HG03103 (cell line): Measurements from ENCODE around the gene HEATR9.

Source experiments
- ATAC-seq: cut with Tn5 transposase; IDR thresholded peaks from one replicate; pipeline ENCODE4 v1.9.1; 2021; ENCODE audit warnings: low read depth; ENCODE audit not compliant: unreplicated experiment

Gene HEATR9

GRCh38 chr17:35867574-35867973, 1.1 kb downstream of the HEATR9 start:
- ATAC-seq = no peak

DNA sequence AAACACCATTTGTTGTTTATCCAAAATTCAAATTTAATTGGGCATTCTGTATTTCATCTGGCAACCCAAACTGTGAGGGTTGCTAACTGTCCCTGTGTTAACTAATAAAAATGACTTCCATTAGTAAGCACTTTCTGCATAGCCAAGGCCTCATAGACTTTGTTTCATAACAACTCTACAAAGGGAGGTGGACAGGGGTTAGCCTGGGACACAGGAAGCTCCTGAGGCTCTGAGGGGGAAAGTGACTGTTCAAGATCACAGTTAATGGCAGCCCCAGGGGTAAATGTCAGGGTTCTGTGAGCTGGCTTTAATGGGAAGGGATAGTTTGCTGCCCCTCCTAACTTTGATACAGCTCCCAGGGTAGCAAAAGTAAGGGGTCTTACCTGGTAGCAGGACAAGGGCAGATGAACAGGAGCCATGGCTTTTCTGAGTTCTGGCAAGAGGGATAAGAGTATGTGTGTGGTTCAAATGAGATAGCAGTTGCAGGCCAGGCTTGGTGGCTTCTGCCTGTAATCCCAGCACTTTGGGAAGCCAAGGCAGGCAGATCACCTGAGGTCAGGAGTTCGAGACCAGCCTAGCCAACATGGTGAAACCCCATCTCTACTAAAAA, 2.2 kb downstream of the HEATR9 start:
- no peak for ATAC-seq

DNA sequence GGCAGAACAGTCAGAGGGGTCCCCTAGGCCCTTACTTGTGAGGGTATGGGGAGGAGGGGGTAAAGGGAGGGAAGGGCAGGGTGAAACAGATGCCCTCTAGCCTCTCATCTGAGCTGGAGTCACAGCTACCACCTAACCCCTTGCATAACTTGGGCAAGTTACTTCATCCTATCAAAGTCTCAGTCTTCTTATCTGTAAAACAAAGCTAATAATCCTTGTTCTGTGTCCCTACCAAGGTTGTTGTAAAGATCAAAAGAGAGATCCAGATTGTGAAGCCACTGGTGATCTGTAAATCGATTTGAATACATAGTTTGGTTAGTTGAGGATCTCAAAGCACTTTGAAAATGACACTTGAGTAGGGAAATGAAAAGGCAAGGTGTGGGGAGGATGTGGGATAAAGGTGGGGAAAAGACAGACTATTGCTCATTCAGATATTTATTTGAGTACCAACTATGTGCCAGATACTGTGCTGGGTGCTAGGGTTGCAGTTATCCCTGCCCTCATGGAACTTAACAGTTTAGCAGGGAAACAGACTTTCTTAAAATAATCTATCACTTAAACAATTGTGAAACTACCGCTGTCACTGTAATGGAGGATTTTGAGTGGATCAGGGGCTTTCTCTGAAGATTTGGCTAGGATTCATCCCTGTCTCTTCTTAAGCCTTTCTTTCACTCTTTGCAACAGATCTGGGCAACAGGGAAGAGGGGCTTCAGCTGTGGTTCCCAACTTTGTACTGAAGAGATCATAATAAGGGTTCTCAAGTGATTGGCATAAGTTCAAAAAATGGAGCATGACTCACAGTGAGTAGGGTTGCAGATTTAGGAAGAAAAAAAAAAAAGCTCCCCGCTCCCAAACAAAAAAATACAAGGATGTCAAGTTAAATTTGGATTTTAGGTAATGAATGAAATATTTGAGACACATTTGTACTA, 3.0 kb downstream of the HEATR9 start:
- no peak for ATAC-seq

GRCh38 chr17:35864853-35865252, 3.8 kb downstream of the HEATR9 start:
- ATAC-seq = no peak

DNA sequence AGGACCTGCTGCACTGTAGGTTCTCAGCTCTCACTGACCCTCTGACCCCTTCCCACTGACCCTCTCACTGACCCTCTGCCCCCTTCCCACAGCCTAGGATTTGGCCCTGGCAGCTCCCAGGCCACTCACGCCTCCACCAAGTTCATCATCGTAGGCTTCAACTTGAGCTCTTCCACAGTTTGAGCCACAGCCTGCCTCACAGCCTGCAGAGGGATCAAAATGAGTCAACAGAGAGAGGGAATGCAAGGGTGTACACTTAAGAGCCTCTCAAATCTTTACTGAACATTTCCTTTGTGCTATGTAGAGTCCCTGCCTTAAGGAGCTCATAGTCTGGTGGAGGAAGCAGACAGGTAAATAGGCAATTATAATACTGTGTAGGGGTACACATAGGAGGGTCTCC, 12.1 kb downstream of the HEATR9 start:
- ATAC-seq = no peak

- ATAC-seq = no peak
Observed at GRCh38 chr17:35855965-35856364, 12.7 kb downstream of the HEATR9 start.

- ATAC-seq = no peak
Observed at GRCh38 chr17:35849469-35850348, 19.0 kb downstream of the HEATR9 start.

- ATAC-seq = no peak
Observed at GRCh38 chr17:35847633-35848373, 20.9 kb downstream of the HEATR9 start.

DNA sequence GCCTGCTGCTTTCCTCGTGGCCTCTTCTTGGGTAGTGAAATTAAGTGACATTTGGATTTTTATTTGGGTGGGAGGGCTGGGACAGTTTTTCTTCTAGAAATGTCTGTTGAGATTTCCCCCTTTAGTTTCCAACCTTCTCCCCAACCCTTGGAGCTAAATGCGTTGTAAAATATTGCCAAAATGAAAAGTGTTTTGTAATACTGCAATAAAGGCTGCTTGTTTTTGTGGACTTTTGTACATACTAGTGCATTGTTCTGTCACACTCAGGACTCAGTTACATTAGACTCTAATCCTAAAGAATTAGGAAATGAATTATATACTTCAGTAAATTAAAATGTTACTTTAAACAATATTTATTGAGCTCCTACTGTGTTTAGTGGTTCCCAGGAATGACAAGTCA, 21.7 kb downstream of the HEATR9 start:
- no peak for ATAC-seq

GRCh38 chr17:35846055-35846809, 22.5 kb downstream of the HEATR9 start:
- ATAC-seq = no peak

DNA sequence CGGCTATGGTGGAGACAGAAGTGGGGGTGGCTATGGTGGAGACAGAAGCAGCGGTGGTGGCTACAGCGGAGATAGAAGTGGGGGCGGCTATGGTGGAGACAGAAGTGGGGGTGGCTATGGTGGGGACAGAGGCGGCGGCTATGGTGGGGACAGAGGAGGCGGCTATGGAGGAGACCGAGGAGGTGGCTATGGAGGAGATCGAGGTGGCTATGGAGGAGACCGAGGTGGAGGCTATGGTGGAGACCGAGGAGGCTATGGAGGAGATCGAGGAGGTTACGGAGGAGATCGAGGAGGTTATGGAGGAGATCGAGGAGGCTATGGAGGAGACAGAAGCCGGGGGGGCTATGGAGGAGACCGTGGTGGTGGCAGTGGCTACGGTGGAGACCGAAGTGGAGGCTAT, 24.1 kb downstream of the HEATR9 start:
- ATAC-seq = no peak

DNA sequence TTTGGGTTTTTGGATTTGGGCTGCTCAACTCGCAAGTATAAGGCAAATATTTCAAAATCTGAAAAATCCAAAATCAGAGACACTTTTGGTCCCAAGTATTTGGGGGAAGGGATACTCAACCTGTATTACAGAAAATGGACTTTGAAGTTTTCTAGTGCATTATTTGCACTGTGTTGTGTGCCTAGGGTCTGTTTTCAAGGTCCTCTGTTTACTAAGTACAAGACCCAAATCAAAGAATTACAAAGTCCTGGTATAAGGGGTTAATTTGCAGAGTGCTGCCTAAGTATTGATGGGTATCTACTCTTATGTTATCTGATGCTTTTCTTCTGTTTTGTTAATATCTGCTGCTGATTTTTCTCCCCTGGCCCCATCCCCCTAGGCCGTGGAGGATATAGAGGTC, 25.0 kb downstream of the HEATR9 start:
- ATAC-seq = no peak

GRCh38 chr17:35842239-35842638, 26.5 kb downstream of the HEATR9 start:
- no peak for ATAC-seq

- no peak for ATAC-seq
Observed at GRCh38 chr17:35841505-35841904, 27.2 kb downstream of the HEATR9 start.

DNA sequence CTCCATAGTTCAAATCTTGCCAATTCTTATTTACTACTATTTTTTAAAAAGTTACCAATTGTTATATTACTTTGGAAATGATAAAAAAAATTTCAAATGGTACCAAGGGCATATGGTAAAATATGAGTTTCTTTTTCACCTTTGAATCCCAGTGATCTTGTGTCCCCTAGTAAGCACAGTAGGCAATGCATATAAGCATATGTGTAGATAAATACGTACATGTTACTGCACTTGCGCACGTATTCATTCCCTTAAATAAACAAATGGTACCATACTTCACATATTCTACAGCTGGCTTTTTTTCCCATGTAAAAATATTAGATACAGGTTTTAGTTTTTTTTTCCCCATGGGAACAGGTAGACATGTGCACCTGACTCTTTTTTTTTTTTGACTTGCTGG, 27.6 kb downstream of the HEATR9 start:
- no peak for ATAC-seq

GRCh38 chr17:35825206-35825605, 43.5 kb downstream of the HEATR9 start:
- no peak for ATAC-seq

DNA sequence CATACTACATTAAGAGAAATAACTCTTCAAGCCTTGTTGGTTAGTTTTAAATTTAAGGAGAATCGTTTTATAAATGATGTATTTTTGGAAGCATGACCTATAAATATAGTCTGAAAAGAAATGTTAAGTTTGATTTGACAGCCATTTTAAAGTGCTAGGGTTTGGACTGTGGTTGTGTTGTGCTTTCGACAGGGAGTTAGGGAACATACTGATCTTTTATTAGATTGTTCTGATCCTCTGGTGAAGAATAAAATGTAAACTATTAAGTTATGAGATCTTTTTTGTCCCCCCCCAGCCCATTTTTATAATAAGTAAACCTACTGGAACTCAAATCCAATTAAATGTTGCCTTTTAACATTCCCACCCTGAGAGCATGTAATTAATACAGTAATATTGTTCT, 47.4 kb downstream of the HEATR9 start:
- no peak for ATAC-seq

GRCh38 chr17:35819455-35819854, 49.2 kb downstream of the HEATR9 start:
- no peak for ATAC-seq

DNA sequence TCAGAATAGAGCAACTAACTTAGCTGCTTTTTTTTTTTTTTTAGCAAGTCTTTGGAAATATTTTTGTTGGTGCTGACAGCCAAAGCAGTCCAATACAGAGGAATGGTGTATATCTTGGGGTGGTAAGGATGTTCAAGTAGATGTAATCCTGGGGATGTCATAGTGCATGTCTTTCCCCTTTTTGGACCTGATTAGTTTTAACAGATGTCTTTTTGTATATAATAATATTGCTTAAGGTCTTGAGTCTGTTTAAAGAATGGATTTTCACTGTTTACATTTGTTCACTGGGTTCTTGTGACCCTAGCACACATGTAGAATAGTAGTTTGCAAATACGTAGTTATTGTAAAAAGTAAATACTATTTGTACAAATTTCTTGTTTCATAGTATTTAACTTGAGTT, 51.5 kb downstream of the HEATR9 start:
- no peak for ATAC-seq

DNA sequence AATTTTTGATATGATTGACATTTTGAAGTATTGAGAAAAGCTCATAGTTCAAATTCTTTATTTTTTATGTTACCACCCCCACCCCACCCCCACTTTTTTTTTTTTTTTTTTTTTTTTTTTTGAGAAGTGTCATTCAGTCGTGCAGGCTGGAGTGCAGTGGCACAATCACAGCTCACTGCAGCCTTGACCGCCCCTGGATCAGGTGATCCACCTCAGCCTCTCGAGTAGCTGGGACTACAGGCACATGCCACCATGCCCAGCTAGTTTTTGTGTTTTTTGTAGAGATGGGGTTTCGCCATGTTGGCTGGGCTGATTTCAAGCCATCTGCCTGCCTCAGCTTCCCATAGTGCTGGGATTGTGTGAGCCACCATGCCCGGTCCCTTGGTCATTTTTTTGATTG, 52.0 kb downstream of the HEATR9 start:
- ATAC-seq = no peak
